Measurements from ENCODE around the gene PIGR. TPM values are rescaled to one million over a fixed set of nuclear protein-coding genes. Genes with fewer than 3 reads are reported as not detected.

Gene PIGR
- total and polyA plus RNA-seq, 9 of the 15 experiments (the other 6 are each of a cell fraction or from before 2014, with no cell fraction given) = 0.01 to 1.5 (median 0.03) TPM; not detected in 4

DNA sequence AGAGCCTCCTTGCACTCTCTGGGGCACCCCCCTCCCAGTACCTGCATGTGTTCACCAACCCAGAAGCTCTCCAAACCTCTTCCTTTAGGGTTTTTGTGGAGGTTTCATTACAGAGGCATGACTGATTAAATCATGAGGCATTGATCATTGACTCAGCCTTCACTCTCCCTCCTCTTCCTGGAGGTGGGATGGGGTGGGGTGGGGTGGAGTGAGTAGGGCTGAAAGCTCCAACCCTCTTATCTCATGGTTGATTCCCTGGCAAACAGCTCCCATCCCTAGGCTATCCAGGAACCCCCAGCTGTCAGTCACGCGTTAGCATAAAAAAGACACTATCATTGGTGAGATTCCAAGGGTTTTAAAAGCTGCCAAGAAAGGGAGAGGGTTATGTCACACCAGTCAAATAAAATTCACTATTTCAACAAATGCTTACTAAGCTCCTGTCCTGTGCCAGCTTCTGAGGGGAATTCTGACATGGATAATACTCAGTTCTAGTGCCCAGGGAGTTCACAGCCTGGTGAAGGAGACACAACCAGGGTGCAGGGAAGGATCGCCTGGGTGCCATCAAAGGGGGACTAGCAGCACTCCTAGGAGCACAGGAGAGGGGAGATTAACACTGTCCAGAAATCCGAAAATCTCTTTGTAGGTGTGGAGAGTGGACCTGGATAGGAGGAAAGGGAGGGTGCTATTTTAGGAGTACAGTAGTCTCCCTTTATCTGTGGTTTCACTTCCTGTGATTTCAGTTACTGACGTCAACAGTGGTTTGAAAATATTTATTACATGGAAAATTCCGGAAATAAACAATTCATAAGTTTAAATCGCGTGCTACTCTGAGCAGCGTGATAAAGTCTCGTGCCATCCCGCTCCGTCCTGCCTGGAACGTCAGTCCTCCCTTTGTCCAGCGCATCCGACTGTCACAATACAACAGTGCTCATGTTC, 55.9 kb downstream of the PIGR start:
- H3K4me2 ChIP-seq (ENCODE audit: insufficient read depth, low read length) = peak overlapping the region; percentile 30; the same call in 1 of the 2 replicates
- H4K20me1 ChIP-seq (replicated peaks; ENCODE audit: control insufficient read depth, insufficient read depth, low read length) = no peaks in the 10 kb centered on the region
- no peaks in the 10 kb centered on the region for H3K9me1 ChIP-seq (ENCODE audit: control insufficient read depth, insufficient read depth, low read length)
- H3K79me2 ChIP-seq (ENCODE audit: control insufficient read depth, insufficient read depth, low read length) = no peaks in the 10 kb centered on the region
- WGBS (ENCODE audit: insufficient coverage, low coverage, missing lambda C conversion rate) = 13% methylated on average over 15 of the region's 15 CpGs
- no peaks in the 10 kb centered on the region for H3K9me3 ChIP-seq (replicated peaks; ENCODE audit: control insufficient read depth, insufficient read depth, low read depth, low read length)
- peak; percentile 58 for FAIRE-seq
- POLR2A ChIA-PET = interaction anchor here (0.6 kb wide), 1 partner anchor 43 kb away, joined by 3 read pairs; no protein-coding TSS in a partner anchor
- H3K4me3 ChIP-seq = no peak overlapping the region
- peaks cover 0 to 12% of the 10 kb centered on the region in 2 experiments; a peak in 4 of 5 replicates for H3K4me1 ChIP-seq (replicated peaks in 1 of 2; ENCODE audit: control insufficient read depth in 2 of 2, insufficient read depth in 2 of 2, low read length in 2 of 2)
- DNase-seq (ENCODE audit: extremely low read depth in 1 of 4, low spot score in 3 of 4) = no peak
- H2AFZ ChIP-seq (ENCODE audit: low read depth, low read length) = 0 out of 2 replicates have a peak overlapping the region, but pooled peaks have one; percentile 21
- in situ Hi-C loops (cut with MboI) (no loop called here), intact Hi-C loops (cut with micrococcal nuclease) (no loop called here)
- CTCF ChIA-PET (ENCODE audit: low intra/inter-chr PET ratio) = no interaction called here
- no peak overlapping the region for H3K27ac ChIP-seq (ENCODE audit: extremely low read depth, low read depth, low read length)
- peaks cover 33 to 36% of the 10 kb centered on the region in 2 experiments for H3K27me3 ChIP-seq (ENCODE audit: control insufficient read depth in 2 of 2, insufficient read depth in 2 of 2, low read length in 2 of 2)
- peak; percentile 55; the same call in 2 of the 3 replicates for ATAC-seq
- BruUV-seq (replicated peaks) = no TSS peak
- H3K36me3 ChIP-seq (ENCODE audit: control insufficient read depth, insufficient read depth, low read length) = no peaks in the 10 kb centered on the region
- no peak overlapping the region for H3K9ac ChIP-seq (ENCODE audit: insufficient read depth in 1 of 2, low read depth in 2 of 2, low read length in 2 of 2)
- TF ChIP-seq FOXK1 (CRISPR knock-in tag; IDR thresholded peaks at IDR 0.05; ENCODE audit: borderline replicate concordance) = no peak
- TF ChIP-seq, protein P1, sequence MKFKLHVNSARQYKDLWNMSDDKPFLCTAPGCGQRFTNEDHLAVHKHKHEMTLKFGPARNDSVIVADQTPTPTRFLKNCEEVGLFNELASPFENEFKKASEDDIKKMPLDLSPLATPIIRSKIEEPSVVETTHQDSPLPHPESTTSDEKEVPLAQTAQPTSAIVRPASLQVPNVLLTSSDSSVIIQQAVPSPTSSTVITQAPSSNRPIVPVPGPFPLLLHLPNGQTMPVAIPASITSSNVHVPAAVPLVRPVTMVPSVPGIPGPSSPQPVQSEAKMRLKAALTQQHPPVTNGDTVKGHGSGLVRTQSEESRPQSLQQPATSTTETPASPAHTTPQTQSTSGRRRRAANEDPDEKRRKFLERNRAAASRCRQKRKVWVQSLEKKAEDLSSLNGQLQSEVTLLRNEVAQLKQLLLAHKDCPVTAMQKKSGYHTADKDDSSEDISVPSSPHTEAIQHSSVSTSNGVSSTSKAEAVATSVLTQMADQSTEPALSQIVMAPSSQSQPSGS (CRISPR knock-in tag; IDR thresholded peaks at IDR 0.05) = no peak
- TF ChIP-seq WHSC1 (IDR thresholded peaks at IDR 0.05; ENCODE audit: low read length) = no peak
- TF ChIP-seq FOXM1 (IDR thresholded peaks at IDR 0.05; ENCODE audit: low read depth) = peak; percentile 54; the same call in 1 of the 2 replicates
- no peak for TF ChIP-seq FOXM1 (CRISPR knock-in tag; IDR thresholded peaks at IDR 0.05; ENCODE audit: low read depth)
- TF ChIP-seq, protein P2, sequence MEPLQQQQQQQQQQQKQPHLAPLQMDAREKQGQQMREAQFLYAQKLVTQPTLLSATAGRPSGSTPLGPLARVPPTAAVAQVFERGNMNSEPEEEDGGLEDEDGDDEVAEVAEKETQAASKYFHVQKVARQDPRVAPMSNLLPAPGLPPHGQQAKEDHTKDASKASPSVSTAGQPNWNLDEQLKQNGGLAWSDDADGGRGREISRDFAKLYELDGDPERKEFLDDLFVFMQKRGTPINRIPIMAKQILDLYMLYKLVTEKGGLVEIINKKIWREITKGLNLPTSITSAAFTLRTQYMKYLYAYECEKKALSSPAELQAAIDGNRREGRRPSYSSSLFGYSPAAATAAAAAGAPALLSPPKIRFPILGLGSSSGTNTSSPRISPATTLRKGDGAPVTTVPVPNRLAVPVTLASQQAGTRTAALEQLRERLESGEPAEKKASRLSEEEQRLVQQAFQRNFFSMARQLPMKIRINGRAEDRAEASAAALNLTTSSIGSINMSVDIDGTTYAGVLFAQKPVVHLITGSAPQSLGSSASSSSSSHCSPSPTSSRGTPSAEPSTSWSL (CRISPR knock-in tag; IDR thresholded peaks at IDR 0.05; ENCODE audit: borderline replicate concordance) = no peak
- no peak for TF ChIP-seq KAT2B (IDR thresholded peaks at IDR 0.05; ENCODE audit: low read depth, low read length)
- TF ChIP-seq, protein P3, sequence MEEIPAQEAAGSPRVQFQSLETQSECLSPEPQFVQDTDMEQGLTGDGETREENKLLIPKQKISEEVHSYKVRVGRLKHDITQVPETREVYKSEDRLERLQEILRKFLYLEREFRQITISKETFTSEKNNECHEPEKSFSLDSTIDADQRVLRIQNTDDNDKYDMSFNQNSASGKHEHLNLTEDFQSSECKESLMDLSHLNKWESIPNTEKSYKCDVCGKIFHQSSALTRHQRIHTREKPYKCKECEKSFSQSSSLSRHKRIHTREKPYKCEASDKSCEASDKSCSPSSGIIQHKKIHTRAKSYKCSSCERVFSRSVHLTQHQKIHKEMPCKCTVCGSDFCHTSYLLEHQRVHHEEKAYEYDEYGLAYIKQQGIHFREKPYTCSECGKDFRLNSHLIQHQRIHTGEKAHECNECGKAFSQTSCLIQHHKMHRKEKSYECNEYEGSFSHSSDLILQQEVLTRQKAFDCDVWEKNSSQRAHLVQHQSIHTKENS (CRISPR knock-in tag; IDR thresholded peaks at IDR 0.05) = no peak
- TF ChIP-seq, protein P4, sequence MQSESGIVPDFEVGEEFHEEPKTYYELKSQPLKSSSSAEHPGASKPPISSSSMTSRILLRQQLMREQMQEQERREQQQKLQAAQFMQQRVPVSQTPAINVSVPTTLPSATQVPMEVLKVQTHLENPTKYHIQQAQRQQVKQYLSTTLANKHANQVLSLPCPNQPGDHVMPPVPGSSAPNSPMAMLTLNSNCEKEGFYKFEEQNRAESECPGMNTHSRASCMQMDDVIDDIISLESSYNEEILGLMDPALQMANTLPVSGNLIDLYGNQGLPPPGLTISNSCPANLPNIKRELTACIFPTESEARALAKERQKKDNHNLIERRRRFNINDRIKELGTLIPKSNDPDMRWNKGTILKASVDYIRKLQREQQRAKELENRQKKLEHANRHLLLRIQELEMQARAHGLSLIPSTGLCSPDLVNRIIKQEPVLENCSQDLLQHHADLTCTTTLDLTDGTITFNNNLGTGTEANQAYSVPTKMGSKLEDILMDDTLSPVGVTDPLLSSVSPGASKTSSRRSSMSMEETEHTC (IDR thresholded peaks at IDR 0.05) = no peak
